GM18508 (cell line): ENCODE results near the gene RBMX.
A peak's percentile ranks its signal among the peaks of the same experiment; 100 is the strongest.
"Not testable (repeated sequence)": the region's sequence is repeated elsewhere in the genome, so short reads cannot be mapped to it uniquely, and the experiment has no call there.

Experiments used
- ATAC-seq: cut with Tn5 transposase; IDR thresholded peaks from one replicate; pipeline ENCODE4 v1.9.1; 2021; ENCODE audit warnings: moderate number of reproducible peaks; ENCODE audit not compliant: insufficient read depth, unreplicated experiment

RBMX gene

GRCh38 chrX:136880452-136881013, at the start of gene RBMX:
Gene RBMX, minus strand, starts transcription at chrX:136880725. Its CDS starts 1,298 bp downstream, at chrX:136879427.
- peak; percentile 92 for ATAC-seq

DNA sequence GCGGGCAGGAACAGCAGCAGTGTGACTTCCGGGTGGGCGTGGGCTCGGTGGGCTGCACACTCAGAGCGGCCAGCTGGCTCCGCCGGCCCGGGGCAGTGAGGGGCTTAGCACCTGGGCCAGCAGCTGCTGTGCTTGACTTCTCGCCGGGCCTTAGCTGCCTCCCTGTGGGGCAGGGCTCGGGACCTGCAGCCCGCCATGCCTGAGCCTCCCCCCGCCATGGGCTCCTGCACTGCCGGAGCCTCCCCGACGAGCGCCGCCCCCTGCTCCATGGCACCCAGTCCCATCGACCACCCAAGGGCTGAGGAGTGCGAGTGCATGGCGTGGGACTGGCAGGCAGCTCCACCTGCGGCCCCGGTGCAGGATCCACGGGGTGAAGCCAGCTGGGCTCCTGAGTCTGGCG, 40.9 kb upstream of the RBMX start:
- ATAC-seq: not testable (repeated sequence)

GRCh38 chrX:136920001-136920400, 39.5 kb upstream of the RBMX start:
- ATAC-seq: no peak

GRCh38 chrX:136916827-136917226, 36.3 kb upstream of the RBMX start:
- no peak for ATAC-seq

- ATAC-seq: not testable (repeated sequence)
These were observed 31.1 kb upstream of the RBMX start for GRCh38 chrX:136911661-136912060.

- ATAC-seq: no peak
These were observed 30.7 kb upstream of the RBMX start for GRCh38 chrX:136911253-136911652.

GRCh38 chrX:136910565-136911035, 30.1 kb upstream of the RBMX start:
- no peak for ATAC-seq

DNA sequence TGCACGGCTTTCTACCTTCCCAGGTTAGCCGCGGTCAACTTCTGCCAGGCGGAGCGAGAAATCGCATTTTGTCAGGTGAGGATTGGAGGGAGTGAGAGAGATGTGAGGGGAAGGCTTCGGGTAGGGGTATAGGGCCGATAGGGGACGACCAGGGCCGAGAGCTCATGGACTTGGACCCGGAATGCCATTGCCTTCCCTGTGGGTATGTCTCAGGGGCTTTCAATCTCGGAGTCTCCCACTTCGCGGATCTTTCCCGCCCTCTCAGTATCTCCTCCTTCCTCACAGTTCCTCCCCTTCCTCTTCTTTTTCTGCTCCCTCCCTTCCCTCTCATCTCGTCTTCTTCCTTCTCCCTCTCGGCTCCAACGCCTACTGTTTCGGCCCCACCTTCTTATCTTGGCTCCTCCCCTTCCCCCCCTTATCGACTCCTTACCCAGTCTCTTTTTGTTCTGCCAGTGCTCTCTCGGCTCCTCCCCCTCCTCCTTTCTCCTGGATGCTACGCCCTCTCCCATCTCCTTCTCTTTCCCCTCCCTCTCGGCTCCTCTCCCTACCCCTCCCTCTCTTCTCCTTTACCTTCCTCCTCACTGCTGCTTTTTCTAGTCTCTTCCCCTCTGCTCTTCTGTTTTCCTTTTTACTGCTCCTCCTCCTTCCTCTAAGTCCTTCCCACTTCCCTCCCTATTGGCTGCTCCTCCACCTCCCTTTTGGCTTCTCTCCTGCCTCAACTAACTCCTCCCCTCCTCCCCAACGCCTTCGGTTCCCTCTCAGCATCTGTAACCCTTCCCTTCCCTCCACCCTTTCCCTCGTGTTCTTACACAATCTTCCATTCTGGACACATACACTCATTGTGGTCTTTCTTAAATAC, 29.4 kb upstream of the RBMX start:
- peak; percentile 25 for ATAC-seq

DNA sequence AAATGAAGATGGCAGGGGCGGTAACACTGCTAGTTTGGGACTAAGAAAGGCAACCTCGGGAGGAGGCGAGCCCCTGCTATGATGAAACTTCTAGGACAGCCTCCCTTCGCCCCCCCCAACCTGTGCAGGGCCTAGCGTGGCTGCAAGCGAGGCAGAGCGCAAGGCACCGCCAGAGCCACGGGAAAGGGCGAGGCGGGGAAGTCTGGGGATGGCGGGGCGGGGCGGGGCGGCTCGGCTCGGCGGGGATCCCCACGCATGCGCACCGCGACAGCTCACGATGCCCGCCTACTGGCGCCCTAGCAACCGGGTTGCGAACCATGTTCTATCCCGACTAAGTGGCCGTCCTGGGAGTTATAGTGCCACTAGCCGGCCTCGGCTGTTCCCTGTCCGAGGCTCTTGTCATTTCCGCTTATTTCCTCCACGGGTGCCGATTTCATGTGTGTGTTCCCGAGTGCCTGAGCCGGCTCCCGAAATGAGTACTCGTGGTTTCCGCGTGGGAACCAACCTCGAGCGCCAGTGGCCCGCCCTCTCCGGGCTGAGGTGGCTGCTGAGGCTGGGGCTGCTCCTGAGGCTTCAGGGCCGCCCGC, 28.7 kb upstream of the RBMX start:
- ATAC-seq: peak; percentile 36

DNA sequence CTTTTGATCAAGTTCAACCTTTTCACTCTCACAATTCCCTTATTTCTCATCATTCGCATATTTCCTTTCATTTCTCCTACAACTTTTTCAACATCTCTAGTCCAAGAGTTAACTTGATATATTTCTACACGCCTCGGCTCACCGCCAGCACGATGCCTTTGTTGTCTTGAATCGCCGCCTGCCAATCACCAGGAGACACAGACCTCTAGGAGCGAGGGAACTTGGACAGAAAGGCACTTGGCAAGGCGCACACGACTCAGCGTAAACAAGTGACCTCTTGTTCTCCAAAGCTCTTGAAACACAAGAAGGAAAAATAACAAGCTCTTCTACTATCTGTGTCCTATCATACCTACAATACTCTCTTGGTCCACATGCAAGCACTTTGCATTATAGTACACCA, 27.1 kb upstream of the RBMX start:
- ATAC-seq: no peak

DNA sequence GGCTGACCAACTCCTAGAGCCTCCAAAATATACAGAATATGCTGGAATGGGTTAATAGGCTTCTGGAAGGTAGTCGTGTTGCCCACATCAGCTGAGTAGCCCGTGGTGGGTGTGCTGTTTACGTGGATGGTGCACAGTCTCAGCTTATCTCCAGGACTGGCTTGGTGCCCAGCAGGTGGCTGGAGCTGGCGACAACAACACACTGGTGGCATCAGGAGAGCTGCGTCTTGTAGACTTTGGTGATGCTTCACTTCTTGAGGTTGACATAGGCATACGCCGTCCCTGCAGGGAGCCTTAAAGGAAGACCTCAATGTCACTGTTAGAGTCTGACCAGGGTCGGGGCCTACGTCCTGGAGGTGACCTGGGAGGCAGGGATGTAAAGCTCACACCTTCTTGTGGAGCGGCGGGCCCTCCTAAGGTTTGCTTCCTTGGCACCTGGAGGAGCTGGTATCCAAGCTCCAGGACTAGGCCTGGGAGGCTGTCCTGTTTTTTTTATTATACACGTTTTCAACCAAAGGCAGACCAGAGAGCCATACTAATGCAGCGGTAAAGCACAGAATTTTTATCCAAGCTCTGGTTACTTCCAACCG, 26.5 kb upstream of the RBMX start:
- ATAC-seq: no peak

DNA sequence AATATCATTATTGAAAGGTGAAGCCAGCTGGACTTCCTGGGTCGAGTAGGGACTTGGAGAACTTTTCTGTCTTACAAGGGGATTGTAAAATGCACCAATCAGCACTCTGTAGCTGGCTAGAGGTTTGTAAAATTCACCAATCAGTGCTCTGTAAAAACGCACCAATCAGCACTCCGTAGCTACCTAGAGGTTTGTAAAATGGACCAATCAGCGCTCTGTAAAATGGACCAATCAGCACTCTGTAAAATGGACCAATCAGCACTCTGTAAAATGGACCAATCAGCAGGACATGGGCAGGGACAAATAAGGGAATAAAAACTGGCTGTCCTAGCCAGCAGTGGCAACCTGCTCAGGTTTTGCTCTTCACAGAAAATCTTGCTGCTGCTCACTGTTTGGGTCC, 23.5 kb upstream of the RBMX start:
- not testable (repeated sequence) for ATAC-seq

- ATAC-seq: not testable (repeated sequence)
These were observed 19.5 kb upstream of the RBMX start for GRCh38 chrX:136900071-136900470.

GRCh38 chrX:136899221-136899620, 18.7 kb upstream of the RBMX start:
- ATAC-seq: no peak

DNA sequence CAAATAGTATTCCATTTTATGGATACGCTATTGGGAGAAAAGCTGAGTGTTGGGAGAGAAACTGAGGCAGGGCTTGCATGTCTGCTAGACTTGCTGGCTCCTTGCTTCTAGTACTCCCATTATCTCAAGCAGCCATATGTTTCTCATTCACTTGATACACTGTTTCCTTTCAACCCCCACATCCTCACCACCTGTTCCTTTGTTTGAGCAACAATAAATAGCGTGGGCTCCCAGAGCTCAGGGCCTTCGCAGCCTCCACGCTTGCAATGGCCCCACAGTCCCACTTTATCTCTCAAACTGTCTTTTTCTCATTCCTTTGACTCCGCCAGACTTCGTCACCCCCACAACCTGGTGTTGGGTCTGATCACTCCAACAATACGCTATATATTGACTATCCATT, 18.2 kb upstream of the RBMX start:
- not testable (repeated sequence) for ATAC-seq

DNA sequence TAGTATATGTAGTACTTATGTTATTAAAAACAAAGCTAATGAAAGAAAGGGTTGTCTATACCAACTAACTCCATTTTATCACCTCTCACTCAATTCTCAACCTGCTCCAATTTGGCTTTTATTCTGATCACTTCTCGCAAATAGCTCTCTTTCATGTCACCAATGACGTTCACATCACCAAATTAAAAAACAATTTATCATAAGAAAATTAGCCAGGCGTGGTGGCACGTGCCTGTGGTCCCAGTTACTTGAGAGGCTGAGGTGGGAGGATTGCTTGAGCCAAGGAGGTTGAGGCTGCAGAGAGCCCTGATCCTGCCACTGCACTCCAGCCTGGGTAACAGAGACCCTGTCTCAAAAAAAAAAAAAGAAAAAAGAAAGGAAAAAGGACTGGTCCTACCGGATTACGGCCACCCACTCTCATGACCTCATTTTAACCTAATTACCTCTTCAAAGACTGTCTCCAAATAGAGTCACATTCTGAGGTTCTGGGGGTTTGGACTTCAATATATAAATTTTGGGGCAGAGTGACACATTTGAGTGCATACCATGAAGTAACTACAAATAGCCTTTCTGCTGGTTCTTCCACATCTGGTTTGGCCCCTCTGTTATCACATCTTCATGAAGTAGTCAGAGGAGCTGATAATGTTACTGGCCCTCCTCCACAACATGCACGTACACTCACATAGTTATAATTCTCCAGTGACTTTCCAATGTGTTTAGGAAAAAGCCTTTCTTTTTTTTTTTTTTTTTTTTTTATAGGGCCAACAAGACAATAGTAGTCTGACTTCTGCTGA, 15.8 kb upstream of the RBMX start:
- ATAC-seq: no peak

GRCh38 chrX:136892412-136892811, 11.9 kb upstream of the RBMX start:
- ATAC-seq: no peak

GRCh38 chrX:136890596-136890995, 10.1 kb upstream of the RBMX start:
- ATAC-seq: not testable (repeated sequence)

DNA sequence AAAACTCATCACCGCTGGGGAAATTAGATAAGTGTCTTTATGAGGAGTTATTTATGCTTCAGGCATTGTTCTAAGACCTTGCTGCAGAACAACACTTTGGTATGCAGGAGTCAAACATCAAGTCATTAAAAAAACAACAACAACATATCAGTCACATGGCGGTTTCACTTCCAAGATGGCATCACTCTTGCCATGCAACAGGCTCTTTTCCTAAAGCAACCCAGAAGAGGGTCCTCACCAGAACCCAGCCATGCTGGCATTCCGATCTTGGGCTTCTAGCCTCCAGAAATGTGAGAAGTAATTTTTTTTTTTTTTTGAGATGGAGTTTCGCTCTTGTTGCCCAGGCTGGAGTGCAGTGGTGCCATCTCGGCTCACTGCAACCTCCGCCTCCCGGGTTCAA, 8.7 kb upstream of the RBMX start:
- ATAC-seq: no peak

DNA sequence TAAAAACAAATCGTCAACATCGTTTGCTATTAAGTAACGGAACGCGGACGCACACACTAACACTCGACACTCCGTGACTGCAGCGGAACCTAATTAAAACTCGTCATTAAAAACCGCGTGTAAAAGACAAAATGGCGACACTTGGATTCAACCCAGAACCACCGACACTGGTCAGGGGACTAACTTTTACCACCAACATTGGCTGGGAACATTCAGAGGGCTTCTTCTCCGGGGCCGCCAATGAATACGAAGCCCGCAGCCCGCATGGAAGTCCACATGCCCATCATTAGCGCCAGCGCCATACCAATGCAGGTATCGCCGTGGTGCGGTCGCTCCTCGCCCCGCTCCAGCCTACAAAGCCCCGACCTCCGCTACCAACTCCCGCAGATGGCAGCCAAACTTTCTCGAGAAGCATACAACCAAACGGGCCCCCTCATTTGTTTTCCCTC, 498 bp downstream of the RBMX start:
- ATAC-seq: no peak
